ENCODE results near the gene TRAK2. TPM values are rescaled to one million over a fixed set of nuclear protein-coding genes. Genes with fewer than 3 reads are reported as not detected.
A peak's percentile ranks its signal among the peaks of the same experiment; 100 is the strongest.

The TRAK2 gene
- total and polyA plus RNA-seq, 2 of the 8 experiments (the other 6 are each of a cell fraction or from before 2014, with no cell fraction given), result 4.5 to 15.7 TPM

DNA sequence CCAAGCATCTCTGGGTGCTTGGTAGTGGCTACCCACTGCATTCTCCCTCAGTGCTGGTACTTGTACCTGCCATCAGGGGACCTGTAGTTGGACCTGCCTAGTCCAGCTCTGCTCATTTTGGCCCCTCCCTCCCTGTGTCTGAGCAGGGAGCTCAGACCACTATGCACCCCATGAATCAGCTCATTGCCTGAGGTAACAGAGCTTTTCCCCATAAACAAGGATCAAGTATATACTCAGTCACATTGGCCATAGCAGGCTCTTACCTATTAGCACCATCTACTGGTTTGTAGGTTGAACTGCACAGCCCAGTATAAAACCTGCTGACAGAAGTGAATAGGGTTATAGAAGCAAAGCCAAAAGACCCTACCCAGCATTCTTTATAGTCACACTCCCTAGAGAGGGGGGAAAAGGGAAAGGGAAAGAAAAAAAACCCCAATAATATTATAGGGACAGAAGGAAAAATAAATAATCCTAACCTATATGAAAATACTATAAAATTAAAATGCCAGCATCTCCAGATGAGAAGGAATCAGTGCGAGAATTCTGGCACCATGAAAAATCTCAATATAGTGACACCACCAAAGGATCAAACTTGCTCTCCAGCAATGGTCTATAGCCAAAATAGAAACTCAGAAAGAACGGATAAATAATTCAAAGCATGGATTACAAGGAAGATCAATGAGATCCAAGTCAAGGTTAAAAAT lies 87.2 kb downstream of the TRAK2 start:
- no peak overlapping the region for H2BK120ac ChIP-seq (replicated peaks; ENCODE audit: low read depth, low read length)
- H2BK12ac ChIP-seq (ENCODE audit: low read depth, low read length), result no peak overlapping the region
- H3K23me2 ChIP-seq (ENCODE audit: low read depth, low read length), result no peaks in the 10 kb centered on the region
- H3K79me2 ChIP-seq (ENCODE audit: control insufficient read depth in 1 of 2, insufficient read depth in 2 of 2, low read length in 2 of 2), result no peaks in the 10 kb centered on the region
- 86% methylated on average over 2 of the region's 2 CpGs; no CpG with 5 or more reads in 1 of the 2 experiments for WGBS, 2 experiments (ENCODE audit: extremely low coverage in 1 of 2, insufficient coverage in 1 of 2, insufficient read length in 1 of 2, insufficient replicate concordance in 2 of 2, low coverage in 1 of 2, low lambda C conversion rate in 2 of 2, missing lambda C conversion rate in 1 of 2)
- H3K4me1 ChIP-seq (replicated peaks in 1 of 4; ENCODE audit: control insufficient read depth in 3 of 4, insufficient read depth in 4 of 4, low read length in 3 of 4), result no peaks in the 10 kb centered on the region
- no peaks in the 10 kb centered on the region for H3K27me3 ChIP-seq (replicated peaks in 1 of 4; ENCODE audit: control insufficient read depth in 3 of 4, extremely low read depth in 1 of 4, insufficient read depth in 3 of 4, low read length in 3 of 4)
- H3K79me1 ChIP-seq (ENCODE audit: low read depth, low read length), result no peaks in the 10 kb centered on the region
- H3K9ac ChIP-seq (replicated peaks in 1 of 4; ENCODE audit: extremely low read depth in 1 of 4, low read depth in 3 of 4, low read length in 3 of 4), result no peak overlapping the region
- H3K14ac ChIP-seq (ENCODE audit: insufficient read length), result no peak overlapping the region
- FAIRE-seq (peak; percentile 86), DNase-seq (ENCODE audit: low read depth in 1 of 2, low spot score in 2 of 2) (no peak)
- no peak overlapping the region for H3K27ac ChIP-seq (ENCODE audit: low read depth, low read length)
- H3K36me3 ChIP-seq (ENCODE audit: control insufficient read depth in 2 of 4, insufficient read depth in 4 of 4, low read length in 3 of 4), result peaks cover 0 to 4% (median 0%) of the 10 kb centered on the region in 4 experiments; a peak in 1 of 8 replicates
- H3K9me3 ChIP-seq (ENCODE audit: insufficient read depth in 2 of 2, low read depth in 1 of 2, low read length in 1 of 2), result peaks cover 10 to 13% of the 10 kb centered on the region in 2 experiments
- H4K20me1 ChIP-seq (replicated peaks in 1 of 2; ENCODE audit: control insufficient read depth in 1 of 2, insufficient read depth in 2 of 2, low read length in 2 of 2), result no peaks in the 10 kb centered on the region
- 0 out of 2 replicates have a peak overlapping the region, but pooled peaks have one; percentile 83 for H4K8ac ChIP-seq (ENCODE audit: extremely low read depth, insufficient read depth, low read length)
- H3K23ac ChIP-seq (ENCODE audit: insufficient read length), result no peak overlapping the region
- H3K18ac ChIP-seq (ENCODE audit: extremely low read depth, low read length), result no peak overlapping the region
- no peak overlapping the region for H2BK20ac ChIP-seq (ENCODE audit: low read length)
- no peak overlapping the region for H3K4me2 ChIP-seq (ENCODE audit: insufficient read depth in 1 of 2, low read depth in 2 of 2, low read length in 2 of 2)
- no peak overlapping the region for H2BK15ac ChIP-seq (ENCODE audit: low read length)
- no peak overlapping the region for H4K5ac ChIP-seq (ENCODE audit: insufficient read length, low read depth, low read length)
- no peak overlapping the region for H2BK5ac ChIP-seq (ENCODE audit: low read depth, low read length)
- no peak overlapping the region for H2AFZ ChIP-seq (ENCODE audit: low read length)
- H4K91ac ChIP-seq (replicated peaks; ENCODE audit: insufficient read length, low read length), result no peak overlapping the region
- ChIA-PET CTCF (ENCODE audit: partially characterized antibody) (interaction anchor here (0.6 to 6.1 kb wide), 38 partner anchors 7 to 777 kb away, joined by 3 to 59 read pairs (median 4); partner anchors contain the start of genes CASP10 and CASP8), POLR2A (ENCODE audit: partially characterized antibody) (no interaction called here)
- H2AK5ac ChIP-seq (ENCODE audit: low read depth, low read length), result no peak overlapping the region
- H3K4ac ChIP-seq (replicated peaks; ENCODE audit: insufficient read length, low read depth, low read length), result no peak overlapping the region
- no peak overlapping the region for H3K56ac ChIP-seq (replicated peaks; ENCODE audit: insufficient read length, low read depth, low read length)
- no peak overlapping the region for H3K4me3 ChIP-seq (ENCODE audit: extremely low read depth in 1 of 4, insufficient read depth in 2 of 4, low read depth in 3 of 4, low read length in 4 of 4)
- TF ChIP-seq RAD21 (IDR thresholded peaks at IDR 0.05 in 1 of 2, conservative IDR thresholded peaks at IDR 0.05 in 1 of 2; ENCODE audit: low read depth in 2 of 2, low read length in 2 of 2), result peak; percentile 88 to 92
- TF ChIP-seq, protein P1, sequence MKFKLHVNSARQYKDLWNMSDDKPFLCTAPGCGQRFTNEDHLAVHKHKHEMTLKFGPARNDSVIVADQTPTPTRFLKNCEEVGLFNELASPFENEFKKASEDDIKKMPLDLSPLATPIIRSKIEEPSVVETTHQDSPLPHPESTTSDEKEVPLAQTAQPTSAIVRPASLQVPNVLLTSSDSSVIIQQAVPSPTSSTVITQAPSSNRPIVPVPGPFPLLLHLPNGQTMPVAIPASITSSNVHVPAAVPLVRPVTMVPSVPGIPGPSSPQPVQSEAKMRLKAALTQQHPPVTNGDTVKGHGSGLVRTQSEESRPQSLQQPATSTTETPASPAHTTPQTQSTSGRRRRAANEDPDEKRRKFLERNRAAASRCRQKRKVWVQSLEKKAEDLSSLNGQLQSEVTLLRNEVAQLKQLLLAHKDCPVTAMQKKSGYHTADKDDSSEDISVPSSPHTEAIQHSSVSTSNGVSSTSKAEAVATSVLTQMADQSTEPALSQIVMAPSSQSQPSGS (IDR thresholded peaks at IDR 0.05; ENCODE audit: low read length), result no peak
- no peak for TF ChIP-seq SP2 (IDR thresholded peaks at IDR 0.05; ENCODE audit: low read length)
- no peak for TF ChIP-seq RNF2 (IDR thresholded peaks at IDR 0.05; ENCODE audit: borderline replicate concordance, low read depth, low read length, missing control alignments, poor library complexity, severe bottlenecking)
- no peak for TF ChIP-seq SIN3A (conservative IDR thresholded peaks at IDR 0.05 in 1 of 2, IDR thresholded peaks at IDR 0.05 in 1 of 2; ENCODE audit: low read depth in 1 of 2, low read length in 2 of 2)
- no peak for TF ChIP-seq BACH1 (IDR thresholded peaks at IDR 0.05; ENCODE audit: low read length)
- no peak for TF ChIP-seq EZH2 (IDR thresholded peaks at IDR 0.05; ENCODE audit: low read depth, low read length, severe bottlenecking)
- no peak for TF ChIP-seq FOSL1 (IDR thresholded peaks at IDR 0.05; ENCODE audit: insufficient read depth, low read depth, low read length)
- TF ChIP-seq BRCA1 (IDR thresholded peaks at IDR 0.05; ENCODE audit: low read depth, low read length), result no peak
- TF ChIP-seq JUN (IDR thresholded peaks at IDR 0.05; ENCODE audit: low read depth, low read length), result no peak

Measured in H1 (cell line).